Measurements from ENCODE around the gene MINDY4B. TPM values are rescaled to one million over a fixed set of nuclear protein-coding genes. Genes with fewer than 3 reads are reported as not detected.
"Not testable (repeated sequence)": the region's sequence is repeated elsewhere in the genome, so short reads cannot be mapped to it uniquely, and the experiment has no call there.

The MINDY4B gene
- total RNA-seq, 2 donors from 2014 or later = not detected

- Histone ChIP-seq H3K27me3 (replicated peaks; ENCODE audit: insufficient read depth) (no peaks in the 10 kb centered on the region), H3K27ac (no peak overlapping the region), H3K4me3 (no peak overlapping the region), H3K36me3 (no peaks in the 10 kb centered on the region), H3K4me1 (replicated peaks) (no peaks in the 10 kb centered on the region), H3K9me3 (no peaks in the 10 kb centered on the region)
- DNase-seq (ENCODE audit: low spot score) = no peak
- 82% methylated on average over 2 of the region's 2 CpGs for whole genome bisulfite sequencing
- intact Hi-C loops (cut with DNase I) = loop anchor here (5.0 kb wide), 1 partner anchor 75 kb away; no protein-coding TSS in a partner anchor
- TF ChIP-seq POLR2A (IDR thresholded peaks at IDR 0.05) (no peak), POLR2AphosphoS5 (IDR thresholded peaks at IDR 0.05) (no peak), CTCF (IDR thresholded peaks at IDR 0.05) (no peak)
Observed at GRCh38 chr3:150861851-150862250, 43.4 kb downstream of the MINDY4B start.

GRCh38 chr3:150857936-150858335 lies 47.3 kb downstream of the MINDY4B start:
- intact Hi-C loops (cut with DNase I); H3K4me1 ChIP-seq (replicated peaks); H3K36me3 ChIP-seq; H3K27ac ChIP-seq; H3K9me3 ChIP-seq; H3K4me3 ChIP-seq; H3K27me3 ChIP-seq (replicated peaks; ENCODE audit: insufficient read depth); DNase-seq (ENCODE audit: low spot score): not testable (repeated sequence)
- WGBS = 98% methylated on average over 8 of the region's 8 CpGs

GRCh38 chr3:150850191-150850590 lies 55.0 kb downstream of the MINDY4B start:
- Histone ChIP-seq H3K36me3 (no peaks in the 10 kb centered on the region), H3K4me1 (replicated peaks) (no peaks in the 10 kb centered on the region), H3K27ac (no peak overlapping the region), H3K9me3 (no peaks in the 10 kb centered on the region), H3K4me3 (no peak overlapping the region), H3K27me3 (replicated peaks; ENCODE audit: insufficient read depth) (no peaks in the 10 kb centered on the region)
- no peak for DNase-seq (ENCODE audit: low spot score)
- TF ChIP-seq POLR2A (IDR thresholded peaks at IDR 0.05) = no peak
- TF ChIP-seq POLR2AphosphoS5 (IDR thresholded peaks at IDR 0.05) = no peak
- TF ChIP-seq CTCF (IDR thresholded peaks at IDR 0.05) = no peak
- WGBS = 80% methylated on average over 3 of the region's 3 CpGs
- intact Hi-C loops (cut with DNase I) = no loop called here

- WGBS = 68% methylated on average over 1 of the region's 1 CpG
- Histone ChIP-seq H3K4me1 (replicated peaks) (no peaks in the 10 kb centered on the region), H3K36me3 (no peaks in the 10 kb centered on the region), H3K27me3 (replicated peaks; ENCODE audit: insufficient read depth) (no peaks in the 10 kb centered on the region), H3K9me3 (no peaks in the 10 kb centered on the region), H3K4me3 (no peak overlapping the region), H3K27ac (no peak overlapping the region)
- TF ChIP-seq POLR2A (IDR thresholded peaks at IDR 0.05) (no peak), POLR2AphosphoS5 (IDR thresholded peaks at IDR 0.05) (no peak)
- DNase-seq (ENCODE audit: low spot score) = no peak
- intact Hi-C loops (cut with DNase I) = no loop called here
Observed at GRCh38 chr3:150848864-150849263, 56.4 kb downstream of the MINDY4B start.

- no peaks in the 10 kb centered on the region for H3K27me3 ChIP-seq (replicated peaks; ENCODE audit: insufficient read depth)
- H3K4me1 ChIP-seq (replicated peaks) = no peaks in the 10 kb centered on the region
- no peaks in the 10 kb centered on the region for H3K36me3 ChIP-seq
- intact Hi-C loops (cut with DNase I) = no loop called here
- no peak overlapping the region for H3K27ac ChIP-seq
- WGBS = 94% methylated on average over 1 of the region's 1 CpG
- no peak overlapping the region for H3K4me3 ChIP-seq
- no peaks in the 10 kb centered on the region for H3K9me3 ChIP-seq
- no peak for TF ChIP-seq CTCF (IDR thresholded peaks at IDR 0.05)
- TF ChIP-seq POLR2A (IDR thresholded peaks at IDR 0.05) = no peak
- no peak for TF ChIP-seq POLR2AphosphoS5 (IDR thresholded peaks at IDR 0.05)
- no peak for DNase-seq (ENCODE audit: low spot score)
Observed at GRCh38 chr3:150847433-150847832, 57.8 kb downstream of the MINDY4B start.

- Histone ChIP-seq H3K27me3 (replicated peaks; ENCODE audit: insufficient read depth) (no peaks in the 10 kb centered on the region), H3K27ac (no peak overlapping the region), H3K4me3 (no peak overlapping the region), H3K9me3 (no peaks in the 10 kb centered on the region), H3K4me1 (replicated peaks) (no peaks in the 10 kb centered on the region), H3K36me3 (no peaks in the 10 kb centered on the region)
- TF ChIP-seq POLR2A (IDR thresholded peaks at IDR 0.05) (no peak), CTCF (IDR thresholded peaks at IDR 0.05) (no peak), POLR2AphosphoS5 (IDR thresholded peaks at IDR 0.05) (no peak)
- intact Hi-C loops (cut with DNase I) = no loop called here
- 22% methylated on average over 3 of the region's 3 CpGs for WGBS
- no peak for DNase-seq (ENCODE audit: low spot score)
Observed at GRCh38 chr3:150844484-150844883, 60.8 kb downstream of the MINDY4B start.

All from prostate gland (tissue), 2 donors.